Activated gamma-delta T cell treated with anti-CD3 and anti-CD28 coated beads, Interleukin-2, amount 50 U/mL, for 16 hours (primary cell): ENCODE results near the gene KIRREL1.

Source experiments
- DNase-seq: peaks from one replicate; pipeline ENCODE4 v3.0.0-alpha.2; 2020; ENCODE audit warnings: low read depth

The KIRREL1 gene

DNA sequence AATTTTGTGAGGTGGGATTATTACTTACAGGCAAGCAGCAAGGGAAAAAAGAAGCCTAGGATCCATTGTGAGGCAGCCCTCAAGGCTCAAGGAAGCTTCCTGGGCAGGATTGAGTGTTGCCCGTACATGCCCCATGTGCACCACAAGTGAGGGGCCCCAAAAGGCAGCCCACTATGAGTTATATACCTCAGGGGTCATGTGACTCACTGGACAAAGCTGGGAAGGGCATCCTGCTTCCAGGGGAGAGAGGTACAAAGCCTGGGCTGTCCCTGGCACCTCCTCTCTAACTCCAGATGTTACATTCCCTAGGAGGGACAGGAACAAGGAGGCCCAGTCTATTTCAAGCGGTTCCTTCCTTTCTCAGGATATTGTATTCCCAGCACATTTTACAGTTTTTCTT lies 153.3 kb downstream of the KIRREL1 start:
- DNase-seq = no peak

- DNase-seq = no peak
These were observed 154.0 kb downstream of the KIRREL1 start for GRCh38 chr1:158147401-158147800.

DNA sequence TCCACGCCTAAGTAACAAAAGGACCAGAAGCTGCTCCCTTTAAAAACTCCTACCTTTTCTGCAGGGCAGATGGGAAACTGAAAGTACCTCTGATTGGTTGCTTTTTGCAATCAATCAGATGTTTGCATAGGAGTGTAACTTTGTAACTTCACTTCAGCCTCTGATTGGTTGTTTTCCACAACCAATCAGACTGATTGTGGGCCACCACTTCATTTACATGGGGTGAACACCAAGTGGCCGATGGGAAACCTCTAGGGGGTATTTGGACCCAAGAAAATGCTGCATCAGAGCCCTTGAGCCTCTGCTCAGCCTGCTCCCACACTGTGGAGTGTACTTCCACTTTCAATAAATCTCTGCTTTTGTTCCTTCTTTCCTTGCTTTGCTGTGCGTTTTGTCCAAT lies 154.4 kb downstream of the KIRREL1 start:
- no peak for DNase-seq

GRCh38 chr1:158148468-158148867 lies 155.0 kb downstream of the KIRREL1 start:
- no peak for DNase-seq

- DNase-seq = no peak
These were observed 155.7 kb downstream of the KIRREL1 start for GRCh38 chr1:158149175-158149574.
